Fibroblast of skin of abdomen (primary cell): Measurements from ENCODE around the gene GPC3.

ENCODE experiments used
- DNase-seq: peaks from one replicate; pipeline ENCODE4 v3.0.0-alpha.2; 2013

The GPC3 gene

DNA sequence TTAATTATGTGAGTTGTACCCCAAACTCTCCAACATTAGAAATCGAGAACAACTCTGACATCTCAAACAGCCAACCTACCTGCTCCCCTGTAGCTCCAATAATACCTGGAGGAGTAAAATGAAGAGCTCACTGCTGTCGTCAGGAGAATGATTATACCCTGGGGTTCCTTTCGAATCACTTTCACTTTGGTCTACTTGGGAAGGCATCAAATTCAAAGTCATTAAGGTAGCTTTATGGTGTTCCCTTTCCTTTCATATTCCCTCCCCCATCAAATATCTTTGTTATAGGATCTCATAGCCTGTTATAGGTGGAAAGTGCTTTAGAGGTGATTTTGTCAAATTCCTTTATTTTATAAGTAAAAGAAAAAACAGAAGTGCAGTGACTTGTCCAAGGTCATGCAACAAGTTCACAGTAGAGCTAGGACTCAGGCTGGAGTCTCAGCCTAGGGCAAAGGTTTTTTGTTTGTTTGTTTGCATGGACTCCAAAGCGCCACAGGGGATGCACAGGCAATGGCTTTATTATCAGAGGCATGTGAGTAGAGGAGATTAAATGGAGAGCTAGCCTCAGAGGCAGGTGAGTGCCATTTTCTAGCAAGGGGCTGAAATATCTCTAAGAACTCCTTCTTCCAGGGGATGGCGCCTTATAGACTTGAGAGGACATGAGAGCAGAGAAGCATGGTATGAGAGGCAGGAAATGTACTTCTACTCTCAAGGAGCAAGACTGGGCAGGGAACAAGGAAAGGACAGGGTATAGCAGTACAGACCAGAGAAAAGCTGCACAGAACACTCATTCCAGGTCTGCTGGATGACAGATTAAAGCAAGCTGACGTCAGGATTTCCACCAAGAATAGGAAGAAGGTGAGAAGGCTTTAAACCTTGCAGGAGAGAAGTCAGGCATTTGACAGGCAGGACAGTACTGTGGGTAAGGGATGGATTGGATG is 308.0 kb downstream of the GPC3 start:
- DNase-seq: no peak

DNA sequence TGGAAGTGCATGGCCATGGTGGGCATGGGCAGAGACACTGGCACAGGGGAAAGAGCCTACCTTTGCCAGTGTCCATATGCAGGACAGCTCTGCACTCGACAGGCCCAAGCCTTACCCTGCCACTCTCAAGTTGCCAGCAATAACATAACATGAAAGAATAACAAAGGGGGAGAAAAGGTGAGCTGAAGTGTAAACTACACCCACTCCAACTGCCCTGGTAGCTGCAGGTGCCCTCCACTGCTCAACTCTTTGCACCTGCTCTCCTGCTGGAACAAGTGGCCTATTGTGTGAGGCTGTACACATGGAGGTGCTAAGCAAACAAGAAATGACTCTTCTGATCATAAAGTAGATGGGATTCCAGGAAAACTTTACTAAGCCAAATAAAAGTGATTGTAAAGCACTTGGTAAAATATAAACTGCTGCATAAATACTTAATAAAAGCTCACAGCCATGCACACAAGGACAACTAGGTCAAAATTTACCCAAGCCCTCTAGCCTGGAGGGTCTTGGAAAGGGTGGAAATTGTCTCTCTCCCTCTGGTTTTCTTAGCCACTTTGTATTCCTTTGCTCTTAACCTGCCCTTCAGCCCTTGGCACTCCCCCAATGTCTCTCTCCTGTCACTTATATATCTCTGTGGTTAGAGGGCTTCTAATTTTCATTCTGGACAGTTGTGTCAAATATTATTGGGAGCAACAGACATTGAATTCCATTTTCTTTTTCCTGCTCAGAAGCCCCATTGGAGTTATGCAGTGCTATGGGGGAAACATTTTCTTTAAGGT is 308.9 kb downstream of the GPC3 start:
- no peak for DNase-seq

DNA sequence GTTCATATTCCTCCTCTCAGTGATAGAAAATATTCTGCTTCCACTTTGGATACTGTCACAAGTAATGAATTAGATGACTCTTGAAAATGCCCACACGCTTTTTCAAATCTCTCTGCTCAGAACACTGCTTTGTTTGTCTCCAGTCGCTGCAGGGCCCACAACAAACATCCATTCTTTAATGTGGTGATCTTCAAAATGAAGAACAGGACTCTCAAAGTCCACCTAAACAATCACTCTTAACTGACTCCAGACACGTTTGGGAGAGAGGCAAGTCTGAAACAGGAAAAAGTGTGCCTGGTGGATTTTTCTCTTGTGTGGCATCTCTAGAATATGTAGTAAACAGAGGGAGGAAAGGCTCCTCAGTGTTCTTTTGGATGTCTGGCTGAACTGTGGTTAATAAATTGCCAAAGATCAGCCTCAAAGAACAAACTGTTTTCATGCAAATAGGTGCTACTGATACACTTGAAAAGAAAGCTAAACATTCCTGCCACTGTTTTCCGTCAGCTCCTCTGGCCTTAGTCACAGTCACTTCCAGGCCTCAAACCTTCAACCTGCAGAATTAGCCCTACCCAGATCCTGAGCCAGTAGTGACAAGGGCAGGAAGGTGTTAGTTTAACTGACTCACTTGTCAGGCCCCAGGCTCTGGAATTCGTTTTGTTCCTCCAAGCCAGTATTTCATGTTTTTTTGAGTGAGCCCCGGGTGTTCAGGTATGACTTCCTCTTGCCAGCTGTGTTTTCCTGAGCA is 310.5 kb downstream of the GPC3 start:
- DNase-seq: no peak

DNA sequence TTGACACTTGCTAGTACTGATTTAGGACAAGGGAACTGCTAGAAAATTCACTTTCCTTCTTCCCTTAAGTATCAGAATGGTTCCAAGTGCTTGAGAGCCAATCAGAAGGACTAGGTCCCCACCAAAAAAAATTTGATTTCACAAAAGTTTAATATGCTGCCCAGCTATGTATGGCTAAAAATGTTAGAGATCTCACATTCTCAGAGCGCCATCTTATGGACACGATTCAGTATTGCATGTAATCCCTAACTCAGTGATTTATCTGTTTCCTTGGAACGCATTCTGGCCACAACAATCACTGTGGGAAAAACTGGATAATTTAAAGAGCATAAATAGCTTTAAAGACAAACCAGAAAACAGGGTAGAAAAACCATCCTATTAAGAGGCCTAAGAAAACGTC is 315.0 kb downstream of the GPC3 start:
- peak; percentile 48 for DNase-seq

DNA sequence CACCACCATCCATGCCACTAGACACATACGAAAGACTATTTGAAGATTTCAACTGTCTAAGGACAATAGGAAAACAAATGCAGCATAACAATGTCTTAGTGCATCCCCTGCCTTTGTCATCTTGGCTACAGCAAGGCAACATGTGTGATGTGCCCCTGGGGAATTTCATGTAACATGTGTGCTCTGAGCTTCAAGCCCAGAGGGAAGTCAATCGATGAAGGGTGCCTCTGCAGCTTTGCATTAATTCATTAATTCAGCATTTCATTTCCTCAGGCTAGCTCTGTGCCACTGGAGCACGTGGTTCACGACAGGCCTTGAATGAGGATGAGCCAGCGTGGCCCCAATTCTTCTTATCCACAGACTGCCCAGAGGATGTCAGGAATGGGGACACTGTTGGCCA is 316.2 kb downstream of the GPC3 start:
- DNase-seq: no peak

DNA sequence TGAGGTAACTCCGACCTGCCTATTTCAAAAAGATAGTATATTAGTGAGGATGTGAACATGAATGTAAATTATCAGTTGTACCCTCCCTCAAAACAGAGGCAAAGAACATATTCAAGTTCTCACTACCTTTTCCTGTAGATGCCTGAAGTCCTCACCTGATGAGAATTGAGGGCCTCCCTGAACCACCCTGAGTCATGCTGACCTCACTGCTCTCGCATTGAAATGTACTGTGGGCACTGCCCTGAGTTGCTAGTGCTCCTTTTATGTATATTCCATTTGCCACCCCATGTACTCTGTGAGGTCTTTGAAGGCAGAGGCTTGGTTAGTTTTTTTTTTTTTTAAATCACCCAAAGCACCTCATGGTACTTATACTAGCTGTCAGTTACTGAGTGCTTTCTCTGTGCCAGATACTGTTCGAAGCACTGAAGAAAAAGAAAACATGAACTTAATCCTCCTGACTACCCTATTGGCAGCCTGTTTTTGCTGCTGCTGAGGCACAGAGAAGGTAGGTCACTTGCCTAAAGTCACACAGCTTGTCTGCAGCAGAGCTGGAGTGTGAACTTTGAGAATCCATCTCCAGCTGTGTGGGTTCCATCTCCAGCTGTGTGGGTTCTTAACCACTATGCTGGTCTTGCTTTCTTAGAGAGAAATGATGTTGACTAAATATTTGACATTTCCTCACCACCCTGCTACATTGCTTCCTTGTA is 317.0 kb downstream of the GPC3 start:
- DNase-seq: no peak

DNA sequence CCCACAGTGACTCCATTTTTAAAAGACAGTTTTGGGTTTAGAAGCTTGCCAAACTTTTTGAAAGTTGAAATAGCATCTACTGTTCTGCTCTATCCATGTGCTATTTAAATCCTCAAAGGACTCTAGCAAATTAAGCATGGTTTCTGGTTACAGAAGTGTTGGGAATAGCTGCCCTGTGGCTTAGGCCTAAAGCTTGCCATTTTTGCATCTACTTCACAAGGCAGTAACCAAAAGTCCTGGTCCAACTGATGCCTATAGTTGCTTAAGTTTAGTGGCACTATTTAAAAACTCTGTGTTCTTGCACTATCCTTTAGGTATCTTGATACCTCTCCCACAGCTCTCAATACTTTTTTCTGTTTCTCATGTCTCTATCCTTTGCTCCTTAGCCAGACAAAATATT is 319.1 kb downstream of the GPC3 start:
- no peak for DNase-seq

DNA sequence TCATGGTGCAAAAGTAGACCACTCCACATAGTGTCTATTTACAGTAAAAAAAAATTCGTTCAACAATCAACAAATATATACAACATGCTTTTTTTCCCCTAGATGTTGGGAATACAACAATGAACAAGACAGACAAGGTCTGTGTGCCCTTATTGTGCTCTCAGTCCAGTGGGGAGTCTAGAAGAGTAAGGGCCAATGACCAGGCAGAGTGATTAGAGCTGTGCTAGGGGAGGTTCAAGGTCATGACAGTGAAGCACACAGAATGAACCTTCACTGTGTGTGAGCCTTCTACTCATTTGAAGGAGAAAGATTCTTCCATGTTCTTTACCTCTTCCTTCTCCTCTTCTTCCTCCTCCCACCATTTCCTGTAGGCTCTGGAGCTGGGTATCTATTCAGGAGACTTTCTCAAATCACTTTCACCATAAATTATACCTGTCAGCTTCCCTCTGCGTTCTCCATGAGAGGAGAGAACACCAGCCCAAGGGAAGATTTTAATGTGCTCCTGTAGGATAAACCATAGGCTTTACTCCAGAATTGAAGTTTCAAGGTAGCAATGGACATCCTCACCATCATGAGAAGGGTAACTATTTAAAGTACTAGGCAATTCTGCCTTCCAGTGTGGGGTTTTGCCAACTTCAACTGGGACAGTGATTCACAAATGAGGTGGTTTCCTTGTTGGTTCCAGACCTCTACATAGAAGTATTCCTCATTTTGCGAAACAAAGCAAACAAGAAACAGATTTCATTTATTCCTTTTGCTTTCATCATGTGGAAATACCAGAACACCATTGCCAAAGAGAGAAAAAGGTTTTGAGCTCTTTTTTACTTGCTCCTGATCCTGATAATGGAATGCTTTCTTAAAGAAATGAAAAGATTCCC is 323.2 kb downstream of the GPC3 start:
- DNase-seq: peak; percentile 48

DNA sequence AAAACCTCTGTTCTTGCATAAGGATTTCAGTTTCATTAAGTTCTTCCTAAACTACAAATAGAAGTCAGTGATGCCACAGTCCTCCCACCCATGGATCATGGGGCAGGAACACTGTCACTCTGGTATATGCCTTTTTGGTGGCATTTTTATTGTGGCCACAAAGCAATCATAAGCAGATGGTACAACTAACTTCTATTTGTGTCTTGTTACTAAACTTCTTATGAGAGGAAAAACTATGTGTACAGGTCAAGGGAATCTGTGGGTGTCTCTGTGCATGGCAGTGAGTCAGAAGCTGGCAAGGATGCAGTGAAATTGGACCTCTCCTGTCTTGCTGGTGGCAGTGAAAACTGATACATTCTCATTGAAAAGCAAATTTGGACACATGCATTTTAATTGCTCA is 325.1 kb downstream of the GPC3 start:
- DNase-seq: peak; percentile 54

DNA sequence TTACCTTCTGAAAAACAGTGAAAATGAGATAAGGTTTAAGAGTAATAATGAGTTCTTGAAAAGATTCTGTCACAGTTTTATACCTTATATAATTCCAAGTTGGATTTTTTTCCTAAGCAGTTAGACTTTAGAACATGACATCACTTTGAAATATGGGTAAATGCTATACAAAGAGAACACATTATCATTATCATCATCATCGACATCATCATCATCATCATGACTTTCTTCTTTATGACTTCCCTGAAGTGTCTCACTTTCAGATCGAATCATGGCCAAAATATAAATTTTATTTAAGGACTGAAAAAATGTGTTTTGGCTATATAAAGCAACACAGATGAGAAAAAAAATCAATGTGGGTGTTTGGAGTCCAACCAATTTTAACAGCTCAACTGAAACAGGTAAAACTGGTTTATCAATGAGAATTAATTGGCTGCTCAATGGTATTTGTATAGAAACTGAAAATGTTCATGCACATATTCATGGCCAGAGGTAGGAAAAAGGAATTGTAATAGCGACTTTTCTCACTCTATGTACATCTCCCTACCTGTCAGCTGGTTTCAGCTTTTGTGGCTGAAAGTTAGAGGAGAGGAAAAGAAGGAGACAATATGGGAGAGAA is 327.0 kb downstream of the GPC3 start:
- no peak for DNase-seq

DNA sequence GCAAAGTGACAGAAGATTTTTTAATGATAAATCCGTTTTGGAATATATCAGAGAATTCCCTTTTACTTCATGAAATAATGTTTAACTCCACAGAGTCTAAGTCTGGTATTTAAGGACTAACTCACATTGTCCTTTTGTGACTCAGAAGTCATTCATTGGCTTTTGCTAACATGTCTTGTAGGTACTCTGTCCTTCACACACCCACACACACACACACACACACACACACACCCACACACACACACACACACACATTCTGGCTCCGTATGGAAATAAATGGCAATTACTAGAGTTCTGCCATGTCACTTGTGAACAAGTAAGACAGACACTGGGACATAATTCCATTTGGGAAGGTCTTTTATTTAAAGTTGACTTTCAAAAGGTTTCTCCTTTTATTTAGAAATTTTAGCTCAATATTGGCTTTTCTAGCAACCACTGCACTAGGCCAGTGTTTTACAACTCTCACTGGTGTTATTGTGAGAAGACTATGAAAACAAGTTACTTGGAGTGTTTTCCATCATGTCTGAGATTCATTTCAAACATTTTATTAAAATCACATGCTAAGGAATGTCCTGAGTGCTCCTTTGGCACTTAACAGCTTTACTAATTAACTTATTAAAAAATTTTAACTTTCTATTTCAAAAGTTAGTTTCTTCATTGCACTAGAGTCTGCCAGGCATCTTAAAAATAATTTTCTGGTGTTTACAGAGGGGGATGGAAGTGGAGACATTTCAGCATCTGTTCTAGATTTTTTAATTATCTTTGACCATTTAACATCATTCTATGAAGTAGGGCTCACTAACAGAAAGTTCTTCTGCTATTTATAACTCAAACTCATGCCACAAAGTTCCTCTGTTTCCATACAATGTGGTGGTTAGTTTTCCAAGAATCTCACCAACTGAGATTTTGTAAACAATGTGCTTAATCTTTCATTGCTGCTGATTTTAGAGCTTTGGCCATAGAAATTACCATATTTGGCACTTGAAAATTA is 329.8 kb downstream of the GPC3 start:
- DNase-seq: no peak

DNA sequence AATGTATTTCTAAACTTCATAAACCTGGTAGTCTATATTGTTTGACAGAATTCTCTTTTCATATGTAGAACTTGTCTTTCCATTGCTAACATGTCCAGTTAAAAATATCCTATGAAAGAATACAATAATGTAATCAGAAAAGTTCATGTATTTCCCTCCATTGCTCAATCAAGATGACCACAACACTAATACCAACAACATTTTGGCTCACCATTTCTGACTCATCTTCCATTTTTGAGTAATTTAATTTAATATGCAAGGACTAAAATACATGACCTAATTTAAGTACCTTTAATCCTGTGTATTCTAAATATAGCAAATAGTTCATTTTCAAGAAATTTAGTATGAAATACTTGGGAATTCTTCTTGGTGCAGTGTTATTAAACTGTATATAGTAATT is 330.6 kb downstream of the GPC3 start:
- no peak for DNase-seq

DNA sequence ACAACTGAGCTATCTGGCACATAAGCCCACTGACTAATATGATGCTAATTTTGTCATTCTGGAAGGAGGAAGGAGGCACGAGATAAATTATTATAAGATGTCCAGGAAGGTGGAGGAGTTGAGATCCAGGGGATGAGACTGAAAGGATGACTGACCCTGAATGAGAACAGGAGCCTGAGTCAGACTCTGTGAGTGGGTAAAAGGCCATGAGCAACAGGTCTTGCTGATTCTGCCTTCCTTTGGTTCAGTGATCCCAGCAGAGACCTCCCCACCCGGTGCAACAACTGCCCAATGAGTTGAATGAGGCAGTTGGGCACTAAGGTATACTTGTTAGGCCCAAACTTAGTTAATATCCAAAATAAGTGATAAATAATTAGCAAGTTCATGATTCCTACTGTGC is 332.0 kb downstream of the GPC3 start:
- DNase-seq: no peak

DNA sequence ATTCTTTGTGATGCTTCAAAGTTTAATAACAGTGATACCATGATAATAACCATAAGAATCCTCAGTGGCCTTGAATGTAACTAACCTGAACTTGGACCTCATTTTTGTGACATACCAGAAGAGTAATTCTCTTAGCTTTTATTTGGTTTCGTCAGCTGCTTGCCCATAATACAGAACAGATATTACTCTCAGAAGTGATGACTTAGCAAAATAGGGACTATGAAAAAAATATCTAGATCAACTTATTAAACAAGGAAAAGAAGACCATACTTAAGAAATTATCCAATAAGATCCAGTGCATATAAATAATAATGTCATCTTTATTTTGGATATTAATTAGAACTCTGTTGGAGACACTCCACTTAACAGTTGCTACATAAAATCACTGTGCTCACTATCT is 333.2 kb downstream of the GPC3 start:
- no peak for DNase-seq

DNA sequence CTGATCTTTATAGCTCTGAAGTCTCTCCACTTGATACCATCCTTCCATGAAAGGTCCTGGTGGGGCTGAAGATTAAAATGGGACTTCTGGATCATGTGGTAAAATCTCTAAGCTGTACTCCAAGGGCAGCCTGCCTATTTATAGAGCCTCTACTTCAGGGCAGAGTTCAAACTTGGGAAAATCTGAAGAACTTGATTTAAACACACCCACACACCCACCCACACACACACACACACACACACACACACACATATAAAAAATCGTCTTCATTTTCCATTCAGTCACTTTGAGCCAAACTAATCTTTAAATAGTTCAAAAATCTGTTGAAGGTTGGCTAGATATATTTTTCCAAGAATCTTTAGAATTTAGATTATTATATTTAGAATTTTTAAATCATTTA is 335.2 kb downstream of the GPC3 start:
- no peak for DNase-seq

DNA sequence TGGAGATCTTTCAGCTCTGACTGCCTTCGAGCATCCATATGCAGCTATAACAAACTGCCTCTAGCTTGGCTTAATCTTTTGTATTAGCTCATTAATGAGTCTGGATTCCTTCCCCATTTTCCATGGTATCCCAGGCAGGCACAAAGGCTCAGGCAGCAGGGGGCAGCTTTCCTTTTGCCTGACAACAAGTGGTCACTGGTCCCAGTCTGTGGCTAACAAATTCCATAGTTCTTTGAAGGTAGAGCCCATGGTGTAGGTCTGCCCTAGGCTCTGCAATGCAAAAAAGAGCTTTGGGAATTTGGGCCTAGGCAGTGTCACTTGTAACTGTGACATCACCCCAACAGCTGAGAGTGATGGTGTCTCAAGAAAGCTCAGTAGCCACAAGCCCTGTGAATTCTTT is 335.7 kb downstream of the GPC3 start:
- no peak for DNase-seq

DNA sequence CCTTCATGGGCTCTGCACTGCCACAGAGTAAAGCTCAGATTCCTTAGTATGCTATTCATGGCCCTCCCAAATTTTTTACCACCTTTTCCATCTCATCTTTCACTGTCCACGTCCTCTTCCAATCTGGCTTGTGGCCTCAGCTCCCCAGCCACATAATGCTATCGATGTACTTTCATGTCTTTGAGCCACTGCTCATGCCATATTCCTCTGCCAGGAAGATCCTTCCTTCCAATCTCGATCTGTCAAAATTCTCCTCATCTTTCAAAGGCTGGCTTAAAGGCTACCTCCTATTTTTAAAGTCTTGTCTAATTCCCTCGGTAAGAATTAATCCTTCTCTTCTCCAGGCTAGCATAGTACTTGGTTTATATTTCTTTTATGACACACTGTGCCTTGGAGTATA is 336.8 kb downstream of the GPC3 start:
- DNase-seq: no peak

DNA sequence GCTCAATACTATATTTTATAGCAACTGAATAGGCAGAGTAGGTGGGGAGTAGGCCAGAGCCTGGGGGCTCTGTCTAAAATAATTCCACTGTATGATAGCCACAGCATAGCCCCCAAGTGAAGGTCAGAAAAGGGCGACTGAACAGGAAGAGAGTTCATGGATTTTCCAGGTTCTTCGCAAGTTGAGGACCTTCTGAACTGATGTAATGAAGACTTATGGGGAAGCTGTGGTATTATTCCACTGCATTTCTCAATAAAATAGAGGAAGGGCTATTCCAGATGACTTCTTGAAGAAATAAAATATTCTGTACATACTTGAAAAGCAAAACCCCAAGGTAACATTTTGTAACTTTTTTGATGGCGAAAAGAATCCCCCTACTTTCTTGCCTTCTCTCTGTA is 338.7 kb downstream of the GPC3 start:
- DNase-seq: no peak

DNA sequence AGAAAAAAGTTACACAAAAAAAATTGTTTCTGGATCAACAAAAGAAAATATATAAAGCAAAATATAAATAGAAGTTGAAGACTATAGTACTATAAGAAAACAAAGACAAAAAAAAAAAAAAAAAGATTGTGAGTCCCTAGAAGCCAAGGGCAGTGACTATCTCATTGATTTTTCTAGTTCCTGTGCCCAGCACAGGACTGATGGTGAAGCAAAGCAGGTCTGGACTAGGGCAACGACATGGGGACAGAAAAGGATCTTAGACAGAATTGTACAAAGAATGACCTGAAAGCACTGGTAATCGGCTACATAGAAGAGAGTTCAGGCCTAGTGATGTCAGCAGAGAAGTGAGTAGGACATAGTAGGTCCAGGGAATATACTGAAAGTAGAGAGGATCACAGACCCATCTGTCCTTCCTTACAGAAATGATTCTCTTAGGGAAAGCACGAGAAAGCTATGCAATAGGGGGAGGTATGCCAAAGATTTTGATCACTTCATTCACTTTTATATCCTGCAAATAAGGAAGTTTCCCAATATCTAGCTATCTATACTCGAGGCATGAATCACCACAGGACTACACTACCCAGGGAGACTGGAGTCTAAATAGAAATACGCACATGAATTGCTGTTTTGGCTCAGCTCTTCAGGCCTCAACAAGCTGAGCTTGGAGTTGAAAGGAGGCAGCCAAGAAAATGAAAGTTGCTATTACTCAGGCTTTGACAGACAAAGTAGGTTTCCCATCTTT is 339.2 kb downstream of the GPC3 start:
- DNase-seq: peak; percentile 79
